ENCODE data around the gene PIBF1.
"Not testable (repeated sequence)": the region's sequence is repeated elsewhere in the genome, so short reads cannot be mapped to it uniquely, and the experiment has no call there.

The PIBF1 gene

GRCh38 chr13:72920097-72920496 lies 138.2 kb downstream of the PIBF1 start:
- no peak for DNase-seq

DNA sequence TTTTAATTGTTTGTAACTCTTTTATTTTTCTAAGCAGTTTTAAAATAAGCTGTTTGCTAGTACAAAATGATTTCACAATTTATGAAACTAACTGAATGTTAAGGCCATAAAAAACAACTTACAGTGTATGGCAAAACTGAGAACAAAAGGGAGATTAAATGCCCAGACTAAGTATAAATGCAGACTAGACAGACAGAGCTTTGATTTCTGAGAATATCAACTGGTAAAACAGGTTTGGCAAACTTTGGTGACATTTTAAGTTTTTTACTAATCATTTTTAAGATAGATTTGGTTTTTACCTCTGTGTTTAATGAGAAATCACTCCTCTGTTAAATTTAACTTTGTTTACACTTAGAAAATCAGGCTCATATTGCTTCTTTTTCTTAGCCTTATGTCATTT lies 149.4 kb downstream of the PIBF1 start:
- no peak for DNase-seq

DNA sequence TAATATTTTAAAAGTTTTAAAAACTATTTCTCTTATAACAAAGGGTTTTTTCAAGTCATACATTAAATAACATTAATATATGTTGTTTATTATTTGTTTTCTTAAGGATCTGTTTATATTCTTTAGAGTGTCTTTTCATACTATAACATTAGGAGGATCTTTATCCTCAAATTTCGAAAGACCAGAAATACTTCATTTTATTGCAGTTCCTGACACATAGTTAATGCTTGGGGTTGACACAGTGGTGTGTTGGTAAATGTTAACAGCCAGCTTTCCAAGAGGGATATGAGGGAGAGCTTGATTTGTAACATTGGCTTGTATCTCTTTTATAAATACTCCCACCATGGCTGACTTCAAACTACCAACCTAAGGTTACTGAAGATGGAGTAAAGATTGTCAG lies 150.3 kb downstream of the PIBF1 start:
- no peak for DNase-seq

DNA sequence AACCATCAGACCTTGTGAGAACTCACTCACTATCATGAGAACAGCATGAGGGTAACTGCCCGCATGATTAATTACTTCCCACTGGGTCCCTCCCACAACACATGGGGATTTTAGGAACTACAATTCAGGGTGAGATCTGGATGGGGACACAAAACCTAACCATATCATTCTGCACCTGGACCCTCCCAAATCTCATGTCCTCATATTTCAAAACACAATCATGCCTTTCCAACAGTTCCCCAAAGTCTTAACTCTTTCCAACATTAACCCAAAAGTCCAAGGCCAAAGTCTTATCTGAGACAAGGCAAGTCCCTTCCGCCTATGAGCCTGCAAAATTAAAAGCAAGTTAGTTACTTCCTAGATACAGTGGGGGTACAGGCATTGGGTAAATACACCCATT lies 164.3 kb downstream of the PIBF1 start:
- DNase-seq: not testable (repeated sequence)

- DNase-seq: no peak
These were observed 170.7 kb downstream of the PIBF1 start for GRCh38 chr13:72952529-72953141.

GRCh38 chr13:72953391-72953965 lies 171.5 kb downstream of the PIBF1 start:
- DNase-seq: peak; percentile 3

- no peak for DNase-seq
These were observed 177.7 kb downstream of the PIBF1 start for GRCh38 chr13:72959643-72960042.

DNA sequence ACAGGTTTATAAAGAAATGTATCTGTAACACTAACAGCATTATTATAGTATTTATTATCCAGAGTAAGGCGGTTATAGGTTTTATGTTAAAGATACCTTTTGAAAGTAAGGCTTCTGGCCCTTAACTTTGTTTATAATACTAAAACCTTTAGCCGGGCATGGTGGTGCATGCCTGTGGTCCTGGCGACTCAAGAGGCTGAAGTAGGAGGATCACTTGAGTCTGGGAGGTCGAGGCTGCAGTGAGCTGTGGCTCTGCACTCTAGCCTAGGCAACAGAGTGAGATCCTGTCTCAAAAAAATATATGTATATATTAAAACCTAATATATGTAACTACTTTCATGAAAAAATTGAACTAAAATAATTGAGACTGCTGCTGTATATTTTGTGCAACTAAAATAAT lies 178.2 kb downstream of the PIBF1 start:
- no peak for DNase-seq

- peak; percentile 6 for DNase-seq
These were observed 178.6 kb downstream of the PIBF1 start for GRCh38 chr13:72960541-72960940.

GRCh38 chr13:72963762-72964161 lies 181.8 kb downstream of the PIBF1 start:
- DNase-seq: no peak

DNA sequence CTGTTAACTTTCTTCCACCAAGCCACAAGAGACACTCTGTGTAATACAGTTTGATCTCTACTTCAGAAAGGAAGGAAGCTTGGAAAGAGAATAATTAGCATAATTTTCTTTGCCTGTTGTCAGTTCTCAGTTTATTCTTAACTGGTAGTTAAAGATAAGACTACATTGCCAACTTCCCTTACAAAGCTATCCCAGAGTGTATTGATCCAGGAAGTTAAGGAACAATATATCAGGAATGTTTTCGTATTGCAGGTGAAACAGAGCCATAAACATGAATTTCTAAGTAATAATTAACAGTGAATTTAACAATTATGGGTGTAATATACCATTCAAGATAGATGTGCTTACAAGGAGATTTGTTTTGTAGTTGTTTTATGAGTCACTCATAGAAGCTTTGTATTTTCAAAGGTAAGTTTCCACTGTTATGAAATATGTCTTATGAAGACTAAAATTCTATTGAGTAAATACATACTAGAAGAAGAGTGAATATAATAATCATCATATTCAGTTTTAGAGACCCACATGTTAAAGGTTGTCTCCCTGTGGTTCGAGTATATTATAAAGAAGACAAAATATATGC lies 188.5 kb downstream of the PIBF1 start:
- DNase-seq: no peak

DNA sequence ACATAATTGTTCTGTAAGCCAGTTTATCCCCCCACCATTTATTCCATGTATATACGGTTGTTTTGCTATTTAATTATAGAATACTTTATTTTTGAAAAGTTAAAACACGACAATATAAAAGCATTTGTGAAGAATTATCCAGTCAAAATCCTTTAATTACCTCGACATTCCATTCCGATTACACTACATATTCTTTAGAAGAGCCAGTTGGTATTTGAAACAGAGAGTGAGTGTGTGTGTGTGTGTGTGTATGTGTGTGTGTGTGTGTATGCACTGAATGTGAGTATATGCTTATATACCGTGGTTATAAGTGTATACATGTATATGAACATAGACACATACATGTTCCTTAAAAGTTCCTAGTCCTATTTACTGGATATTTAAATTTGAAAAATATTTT lies 189.0 kb downstream of the PIBF1 start:
- no peak for DNase-seq

DNA sequence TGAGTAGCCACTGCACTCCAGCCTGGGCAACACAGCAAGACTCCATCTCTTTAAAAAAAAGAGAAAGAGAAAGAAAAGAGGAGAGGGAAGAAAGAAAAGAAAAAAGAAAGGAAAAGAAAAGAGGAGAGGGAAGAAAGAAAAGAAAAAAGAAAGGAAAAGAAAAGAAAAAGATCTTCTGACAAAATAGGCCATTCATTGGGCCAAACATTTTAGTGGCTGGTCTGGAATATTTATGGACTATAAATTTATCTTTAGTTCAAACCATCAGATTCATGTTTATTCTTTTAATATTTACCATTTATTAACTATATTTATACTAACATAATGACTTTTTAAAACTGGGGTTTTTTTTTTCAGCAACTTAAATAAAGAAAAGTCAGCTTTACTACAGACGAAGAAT lies 191.3 kb downstream of the PIBF1 start:
- no peak for DNase-seq

DNA sequence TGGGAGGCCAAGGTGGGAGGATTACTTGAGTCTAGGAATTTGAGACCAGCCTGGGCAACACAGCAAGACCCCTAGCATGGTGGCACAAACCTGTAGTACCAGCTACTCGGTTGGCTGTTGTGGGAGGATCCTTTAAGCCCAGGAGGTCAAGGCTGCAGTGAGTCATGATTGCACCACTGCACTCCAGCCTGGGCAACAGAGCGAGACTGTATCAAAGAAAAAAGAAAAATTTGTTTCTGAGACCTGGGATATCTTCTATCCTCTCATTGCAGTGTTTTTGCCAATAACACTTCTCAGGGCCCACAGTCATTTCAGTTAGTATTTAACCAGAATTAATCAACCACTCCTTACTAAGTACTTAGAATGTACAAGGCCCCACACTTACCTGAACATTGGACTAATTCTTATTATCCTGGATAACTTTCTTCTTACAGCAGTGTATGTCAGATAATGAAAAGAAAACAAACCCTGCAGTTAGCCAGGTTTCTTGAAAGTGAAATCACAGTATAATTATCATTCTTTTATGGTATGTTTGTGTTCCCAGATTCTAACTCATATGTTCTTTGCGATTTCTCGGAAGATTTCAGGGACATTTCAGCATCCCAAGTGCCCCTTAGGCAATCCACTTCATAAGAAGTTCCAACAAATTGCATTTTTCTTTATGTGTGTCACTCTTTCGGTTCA lies 201.3 kb downstream of the PIBF1 start:
- no peak for DNase-seq

- no peak for DNase-seq
These were observed 203.7 kb downstream of the PIBF1 start for GRCh38 chr13:72985610-72986009.

- no peak for DNase-seq
These were observed 204.3 kb downstream of the PIBF1 start for GRCh38 chr13:72986197-72986596.

- no peak for DNase-seq
These were observed 209.0 kb downstream of the PIBF1 start for GRCh38 chr13:72990953-72991352.

- no peak for DNase-seq
These were observed 216.1 kb downstream of the PIBF1 start for GRCh38 chr13:72998012-72998411.

DNA sequence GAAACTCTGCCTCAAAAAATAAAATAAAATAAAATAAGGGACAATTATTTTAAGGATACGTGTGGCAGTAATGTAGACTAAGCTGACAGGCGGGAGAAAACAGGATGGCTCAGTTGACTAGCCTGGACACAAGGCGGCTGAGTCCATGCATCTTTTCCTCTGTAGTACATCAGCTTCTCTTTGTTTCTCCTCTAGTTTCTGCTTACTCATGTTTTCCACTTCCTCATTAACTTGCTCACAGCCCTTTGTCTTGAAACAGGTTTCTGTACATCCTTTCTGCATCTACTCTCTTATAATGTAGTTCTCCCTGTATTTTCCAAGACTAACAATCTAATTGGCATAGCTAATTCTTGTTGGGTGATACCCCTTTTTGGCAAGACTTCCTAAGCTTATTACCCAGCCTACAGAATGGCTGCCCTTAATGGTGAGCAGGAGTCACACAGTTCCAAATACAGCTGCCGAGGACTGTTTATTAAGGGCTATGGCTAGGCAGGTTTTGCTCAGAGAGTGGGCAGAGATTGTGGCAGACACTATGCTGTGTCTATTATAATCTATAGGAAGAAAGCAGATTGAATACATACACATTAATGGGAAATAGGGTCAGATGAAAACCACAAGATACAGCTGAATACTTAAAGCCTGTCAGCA lies 218.2 kb downstream of the PIBF1 start:
- no peak for DNase-seq

- no peak for DNase-seq
These were observed 220.0 kb downstream of the PIBF1 start for GRCh38 chr13:73001971-73002370.

DNA sequence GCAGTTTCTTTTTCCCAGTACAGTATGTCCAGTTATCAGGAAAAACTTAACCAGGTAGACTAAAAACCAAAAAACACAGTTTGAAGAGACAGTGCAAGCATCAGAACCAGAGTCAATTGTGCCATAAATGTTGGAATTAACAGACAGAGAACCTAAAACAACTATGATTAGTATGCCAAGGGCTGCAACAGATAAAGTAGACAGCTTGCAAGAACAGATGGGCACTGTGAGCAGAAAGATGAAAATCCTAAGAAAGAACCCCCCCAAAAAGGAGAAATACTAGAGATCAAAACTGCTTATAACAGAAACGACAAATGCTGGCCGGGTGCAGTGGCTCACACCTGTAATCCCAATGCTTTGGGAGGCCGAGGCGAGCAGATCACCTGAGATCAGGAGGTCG lies 229.8 kb downstream of the PIBF1 start:
- no peak for DNase-seq

- no peak for DNase-seq
These were observed 233.9 kb downstream of the PIBF1 start for GRCh38 chr13:73015805-73016204.

GRCh38 chr13:73018336-73018735 lies 236.4 kb downstream of the PIBF1 start:
- no peak for DNase-seq

All from NCI-H2029 (cell line).